HUES6 (cell line): ENCODE results near the gene KRTAP9-4.
"Not testable (repeated sequence)": the region's sequence is repeated elsewhere in the genome, so short reads cannot be mapped to it uniquely, and the experiment has no call there.

Source experiments
- H3K27ac ChIP-seq: 2 replicates; pipeline ENCODE4 v1.7.0; 2013; ENCODE audit warnings: low read depth, mild to moderate bottlenecking, low read length, inconsistent platforms
- H3K27me3 ChIP-seq: 2 replicates; pipeline ENCODE4 v1.6.1; 2013; ENCODE audit warnings: low read length; ENCODE audit not compliant: control insufficient read depth, insufficient read depth
- H3K36me3 ChIP-seq: 2 replicates; pipeline ENCODE4 v1.6.1; 2013; ENCODE audit warnings: low read length; ENCODE audit not compliant: control insufficient read depth, insufficient read depth
- H3K4me1 ChIP-seq: 2 replicates; pipeline ENCODE4 v1.6.1; 2013; ENCODE audit warnings: low read length; ENCODE audit not compliant: control insufficient read depth, insufficient read depth
- H3K4me3 ChIP-seq: 2 replicates; pipeline ENCODE4 v1.5.1; 2013; ENCODE audit warnings: low read depth, low read length
- H3K9ac ChIP-seq: one replicate; pipeline ENCODE4 v1.6.1; 2013; ENCODE audit warnings: mild to moderate bottlenecking, low read length
- H3K9me3 ChIP-seq: 2 replicates; pipeline ENCODE4 v1.6.1; 2013; ENCODE audit warnings: low read depth, low read length; ENCODE audit not compliant: control insufficient read depth, insufficient read depth

KRTAP9-4 gene

GRCh38 chr17:41267711-41268110, 18.2 kb downstream of the KRTAP9-4 start:
- no peaks in the 10 kb centered on the region for H3K9me3 ChIP-seq
- no peak overlapping the region for H3K9ac ChIP-seq
- H3K36me3 ChIP-seq, result no peaks in the 10 kb centered on the region

GRCh38 chr17:41271323-41271722, 21.8 kb downstream of the KRTAP9-4 start:
- not testable (repeated sequence) for H3K36me3 ChIP-seq, H3K27ac ChIP-seq, H3K9me3 ChIP-seq, H3K4me1 ChIP-seq, H3K4me3 ChIP-seq, H3K9ac ChIP-seq
- H3K27me3 ChIP-seq, result peaks cover 16% of the 10 kb centered on the region; the same call in 1 of the 2 replicates

More at GRCh38 chr17:41267711-41268110, 18.2 kb downstream of the KRTAP9-4 start:
- H3K4me1 ChIP-seq, result no peaks in the 10 kb centered on the region
- H3K27ac ChIP-seq, result no peak overlapping the region
- peaks cover 19% of the 10 kb centered on the region; the same call in 1 of the 2 replicates for H3K27me3 ChIP-seq
- no peak overlapping the region for H3K4me3 ChIP-seq

- Histone ChIP-seq H3K4me1 (no peaks in the 10 kb centered on the region), H3K9ac (no peak overlapping the region), H3K9me3 (no peaks in the 10 kb centered on the region), H3K27me3 (peaks cover 18% of the 10 kb centered on the region; the same call in 1 of the 2 replicates), H3K36me3 (no peaks in the 10 kb centered on the region), H3K27ac (no peak overlapping the region), H3K4me3 (no peak overlapping the region)
Measured at GRCh38 chr17:41271858-41272257, 22.4 kb downstream of the KRTAP9-4 start.

GRCh38 chr17:41275648-41276190, 26.2 kb downstream of the KRTAP9-4 start, which contains the start of gene KRTAP9-7:
Gene KRTAP9-7 (plus strand): TSS chr17:41275698. CDS start chr17:41275698, 0 bp downstream.
- H3K9ac ChIP-seq, H3K4me1 ChIP-seq, H3K4me3 ChIP-seq, H3K9me3 ChIP-seq, H3K36me3 ChIP-seq, H3K27ac ChIP-seq: not testable (repeated sequence)
- peaks cover 21% of the 10 kb centered on the region; the same call in 1 of the 2 replicates for H3K27me3 ChIP-seq

- Histone ChIP-seq H3K36me3 (no peaks in the 10 kb centered on the region), H3K4me1 (no peaks in the 10 kb centered on the region), H3K4me3 (no peak overlapping the region), H3K9me3 (no peaks in the 10 kb centered on the region), H3K27me3 (peaks cover 21% of the 10 kb centered on the region; the same call in 1 of the 2 replicates), H3K27ac (no peak overlapping the region), H3K9ac (no peak overlapping the region)
Measured at GRCh38 chr17:41278176-41278955, 28.9 kb downstream of the KRTAP9-4 start.

- no peak overlapping the region for H3K9ac ChIP-seq
- H3K4me3 ChIP-seq, result no peak overlapping the region
- H3K27ac ChIP-seq, result no peak overlapping the region
- H3K27me3 ChIP-seq, result no peaks in the 10 kb centered on the region
- no peaks in the 10 kb centered on the region for H3K36me3 ChIP-seq
- peaks cover 5% of the 10 kb centered on the region; the same call in 1 of the 2 replicates for H3K4me1 ChIP-seq
- H3K9me3 ChIP-seq, result no peaks in the 10 kb centered on the region
Measured at GRCh38 chr17:41284043-41284442, 34.6 kb downstream of the KRTAP9-4 start.

- Histone ChIP-seq H3K9ac (no peak overlapping the region), H3K4me1 (peaks cover 5% of the 10 kb centered on the region; the same call in 1 of the 2 replicates), H3K27ac (no peak overlapping the region), H3K27me3 (no peaks in the 10 kb centered on the region), H3K4me3 (no peak overlapping the region), H3K9me3 (no peaks in the 10 kb centered on the region), H3K36me3 (no peaks in the 10 kb centered on the region)
Measured at GRCh38 chr17:41284546-41284945, 35.1 kb downstream of the KRTAP9-4 start.

GRCh38 chr17:41287050-41287449, 37.6 kb downstream of the KRTAP9-4 start:
- Histone ChIP-seq H3K27ac (no peak overlapping the region), H3K27me3 (no peaks in the 10 kb centered on the region)

GRCh38 chr17:41294016-41294415, 44.5 kb downstream of the KRTAP9-4 start:
- H3K27ac ChIP-seq, result no peak overlapping the region
- no peaks in the 10 kb centered on the region for H3K4me1 ChIP-seq
- H3K9ac ChIP-seq, result no peak overlapping the region
- H3K9me3 ChIP-seq, result no peaks in the 10 kb centered on the region
- no peak overlapping the region for H3K4me3 ChIP-seq
- no peaks in the 10 kb centered on the region for H3K36me3 ChIP-seq
- H3K27me3 ChIP-seq, result no peaks in the 10 kb centered on the region

More at GRCh38 chr17:41287050-41287449, 37.6 kb downstream of the KRTAP9-4 start:
- H3K36me3 ChIP-seq, result no peaks in the 10 kb centered on the region
- no peaks in the 10 kb centered on the region for H3K9me3 ChIP-seq
- no peak overlapping the region for H3K9ac ChIP-seq
- H3K4me3 ChIP-seq, result no peak overlapping the region
- peaks cover 5% of the 10 kb centered on the region; the same call in 1 of the 2 replicates for H3K4me1 ChIP-seq

- no peaks in the 10 kb centered on the region for H3K27me3 ChIP-seq
- no peaks in the 10 kb centered on the region for H3K9me3 ChIP-seq
- no peaks in the 10 kb centered on the region for H3K4me1 ChIP-seq
- H3K4me3 ChIP-seq, result no peak overlapping the region
- H3K27ac ChIP-seq, result no peak overlapping the region
- no peaks in the 10 kb centered on the region for H3K36me3 ChIP-seq
- no peak overlapping the region for H3K9ac ChIP-seq
Measured at GRCh38 chr17:41296846-41297245, 47.4 kb downstream of the KRTAP9-4 start.

- Histone ChIP-seq H3K9me3 (no peaks in the 10 kb centered on the region), H3K9ac (no peak overlapping the region), H3K4me1 (no peaks in the 10 kb centered on the region), H3K36me3 (no peaks in the 10 kb centered on the region), H3K27ac (no peak overlapping the region), H3K4me3 (peak overlapping the region; percentile 28; the same call in 1 of the 2 replicates), H3K27me3 (no peaks in the 10 kb centered on the region)
Measured at GRCh38 chr17:41298458-41299135, 49.1 kb downstream of the KRTAP9-4 start.
